B cell (primary cell): Measurements from ENCODE around the gene MAP2K6.

Experiments used
- CTCF ChIP-seq: fragments of 200-600 bp; IDR thresholded peaks from one replicate; pipeline ENCODE4 v1.8.0; 2022; ENCODE audit warnings: antibody characterized with exemption, mild to moderate bottlenecking
- EZH2 ChIP-seq: IDR thresholded peaks from 2 replicates; pipeline ENCODE4 v1.6.1; 2012; ENCODE audit warnings: borderline replicate concordance, low read depth, mild to moderate bottlenecking, moderate library complexity, low read length; ENCODE audit not compliant: insufficient read depth, poor library complexity, severe bottlenecking

DNA sequence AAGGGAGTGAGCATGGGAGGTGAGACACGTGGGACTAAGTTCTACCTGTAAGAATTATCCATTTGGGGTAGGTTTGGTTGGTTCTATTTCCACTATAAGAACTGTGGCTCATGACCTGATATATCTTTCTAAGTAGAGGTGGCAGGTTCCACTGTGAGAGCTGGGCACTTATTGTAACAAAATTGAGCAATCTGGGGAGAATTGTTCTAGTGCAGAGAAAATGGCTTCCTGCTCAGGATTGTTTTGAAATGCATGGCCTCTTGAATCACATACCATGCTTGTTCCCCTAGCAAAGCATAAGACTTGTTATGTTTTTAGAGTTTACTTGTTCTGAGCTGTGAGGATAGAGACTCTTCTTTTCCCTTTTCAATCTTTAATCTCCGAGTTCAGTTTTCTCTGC, 125.9 kb downstream of the MAP2K6 start:
- TF ChIP-seq EZH2, result no peak
- no peak for TF ChIP-seq CTCF
